ENCODE results near the gene TF.

TF gene

GRCh38 chr3:133838296-133838789 lies 92.2 kb downstream of the TF start:
- no peak for DNase-seq

DNA sequence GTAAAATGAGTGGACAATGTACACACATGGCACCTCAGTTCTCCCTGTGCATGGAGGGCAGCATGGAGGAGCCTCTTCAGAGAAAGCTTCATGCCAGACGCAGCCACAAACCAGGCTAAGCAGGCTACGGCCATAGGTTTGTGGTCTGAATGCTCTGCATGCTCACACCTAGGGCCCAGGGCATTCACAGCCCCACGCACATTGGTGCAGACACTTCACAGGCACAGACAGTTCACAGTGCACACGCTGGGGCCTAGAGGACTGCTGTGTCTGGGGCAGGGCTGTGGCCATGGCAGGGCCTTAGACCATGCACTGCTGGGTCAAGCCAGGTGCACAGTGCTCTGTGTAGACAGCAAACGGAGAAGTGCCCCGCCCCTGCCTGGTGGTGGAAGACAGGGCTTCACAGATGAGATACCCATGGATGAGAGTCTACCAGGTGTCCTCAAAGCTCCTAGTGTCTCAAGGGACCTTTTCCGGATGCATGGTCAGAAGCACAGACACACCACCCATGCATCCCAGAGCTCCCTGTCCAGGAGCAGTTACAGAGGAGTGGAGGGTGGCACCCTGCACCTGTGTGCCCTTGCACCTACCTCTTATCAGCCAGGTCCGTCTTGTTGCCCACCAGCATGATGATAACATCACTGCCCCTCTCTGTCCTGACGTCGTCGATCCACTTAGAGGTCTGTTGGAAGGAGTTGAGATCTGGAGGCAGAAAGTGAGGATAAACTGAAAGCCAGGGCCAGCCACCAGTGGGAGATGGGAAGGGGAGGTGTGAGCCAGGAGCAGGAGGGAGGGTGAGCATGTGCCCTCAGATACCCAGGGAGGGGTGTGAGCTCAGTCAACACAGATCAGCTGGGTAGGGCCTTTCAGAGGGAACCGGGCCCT lies 93.0 kb downstream of the TF start:
- DNase-seq = no peak

DNA sequence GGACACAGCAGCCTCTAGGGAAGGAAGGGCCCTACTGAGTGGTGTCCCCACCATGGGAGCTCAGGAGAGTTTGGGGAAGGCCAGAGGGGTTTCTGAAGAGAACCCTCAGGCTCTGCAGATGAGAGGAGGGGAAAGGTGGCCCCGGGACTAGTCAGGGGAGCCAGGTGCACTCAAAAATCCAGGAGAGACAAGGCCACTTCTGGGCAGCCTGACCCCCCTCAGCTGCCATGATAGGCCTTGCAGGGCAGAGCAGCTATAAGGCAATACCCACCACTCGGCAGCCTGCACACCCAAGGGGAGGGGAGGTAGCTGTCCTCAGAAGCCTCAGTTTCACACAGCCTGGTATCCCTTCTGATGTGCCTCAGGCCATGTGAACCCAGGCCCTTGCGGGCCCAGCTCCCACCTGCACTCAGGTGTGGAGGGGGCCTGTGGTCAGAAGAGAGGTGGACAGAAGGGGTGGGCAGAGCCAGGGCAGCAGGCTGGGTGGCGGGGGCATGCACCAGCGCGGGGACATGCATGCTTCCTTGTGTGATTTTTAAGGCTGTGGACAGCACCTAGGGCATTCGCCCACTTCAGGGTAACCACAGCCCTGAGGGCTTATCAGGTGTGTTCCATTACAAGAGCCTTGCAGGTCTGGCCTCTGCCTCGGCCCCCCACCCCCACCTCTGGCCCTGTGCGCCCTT lies 94.0 kb downstream of the TF start:
- no peak for DNase-seq

DNA sequence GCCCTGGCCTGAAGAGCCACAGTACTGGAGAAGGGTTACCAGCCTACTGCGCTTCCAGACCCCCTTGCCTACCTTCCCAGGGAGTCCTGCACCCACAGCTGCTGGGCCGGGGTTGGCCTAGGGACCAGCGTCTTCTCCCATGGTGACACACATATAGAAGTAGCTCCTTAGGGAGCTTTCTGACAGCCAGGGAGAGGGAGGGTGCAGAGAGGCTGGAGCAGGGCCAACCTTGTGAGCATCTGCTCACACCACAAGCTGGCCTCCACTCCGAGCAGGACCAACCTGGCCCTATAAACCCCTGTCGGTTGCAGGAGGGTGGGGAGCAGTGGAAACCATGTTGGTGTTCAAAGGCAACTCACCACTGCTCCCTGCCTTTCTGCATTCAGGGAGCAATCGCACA lies 94.6 kb downstream of the TF start:
- DNase-seq = no peak

GRCh38 chr3:133841196-133841595 lies 95.0 kb downstream of the TF start:
- no peak for DNase-seq

DNA sequence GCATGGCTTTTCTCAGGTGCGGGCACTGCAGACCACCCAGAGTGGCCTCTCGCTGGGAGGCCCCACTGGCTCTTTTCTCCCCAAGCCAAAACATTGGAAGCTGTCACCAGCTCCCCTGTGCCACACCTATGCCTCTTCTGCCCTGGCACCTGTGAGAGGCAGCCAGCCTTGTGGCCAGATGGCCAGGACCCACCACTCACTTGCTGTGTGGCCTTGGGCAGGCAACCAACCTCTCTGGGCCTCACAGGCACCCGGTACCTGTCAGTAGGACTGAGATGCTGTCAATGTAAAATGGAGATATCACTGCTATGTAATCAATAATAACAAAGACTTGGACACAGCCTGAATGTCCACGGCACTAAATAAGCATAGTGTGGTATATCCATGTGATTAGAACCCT lies 96.0 kb downstream of the TF start:
- DNase-seq = no peak

GRCh38 chr3:133843634-133844033 lies 97.4 kb downstream of the TF start:
- no peak for DNase-seq

DNA sequence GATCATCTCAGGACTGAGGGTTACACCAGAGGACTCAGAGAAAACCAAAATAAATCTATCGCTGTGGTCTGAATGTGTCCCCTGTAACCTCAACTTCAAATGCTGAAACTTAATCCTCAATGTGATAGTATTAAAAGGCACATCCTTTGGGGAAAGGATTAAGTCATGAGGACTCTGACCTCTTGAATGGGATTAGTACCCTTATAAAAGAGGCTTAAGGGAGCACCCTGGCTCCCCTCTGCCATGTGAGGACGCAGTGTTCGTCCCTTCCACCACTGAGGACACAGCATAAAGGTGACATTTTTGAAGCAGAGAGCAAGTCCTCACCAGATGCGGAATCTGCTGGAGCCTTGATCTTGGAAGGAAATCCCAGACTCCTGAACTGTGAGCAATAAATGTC lies 98.9 kb downstream of the TF start:
- no peak for DNase-seq

Data from NCI-H1092 (cell line).